ENCODE data around the gene ABLIM2.

ABLIM2 gene

DNA sequence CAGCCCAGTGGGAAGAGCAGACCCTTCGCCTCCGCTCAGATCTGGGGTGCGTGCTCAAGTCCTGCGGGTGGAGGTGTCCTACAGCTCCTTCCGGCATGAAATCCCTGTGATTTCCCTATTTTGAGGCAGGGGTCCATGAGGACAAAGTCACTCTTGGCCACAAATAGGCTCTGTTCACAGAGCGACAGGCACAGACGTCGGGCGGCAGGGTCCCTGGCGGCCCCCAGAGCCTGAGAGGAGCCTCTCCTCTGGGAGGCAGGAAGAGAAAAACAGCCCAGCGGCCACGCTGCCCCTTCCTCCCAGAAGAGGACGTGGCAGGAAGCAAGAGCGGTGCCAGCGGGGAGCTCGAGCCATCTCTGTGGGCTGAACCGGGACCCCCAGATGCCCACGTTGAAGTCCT lies 38.7 kb downstream of the ABLIM2 start:
- DNase-seq (ENCODE audit: low read depth): no peak

- no peak for DNase-seq (ENCODE audit: low read depth)
Observed at GRCh38 chr4:8118531-8118930, 40.1 kb downstream of the ABLIM2 start.

- DNase-seq (ENCODE audit: low read depth): no peak
Observed at GRCh38 chr4:8118035-8118434, 40.6 kb downstream of the ABLIM2 start.

DNA sequence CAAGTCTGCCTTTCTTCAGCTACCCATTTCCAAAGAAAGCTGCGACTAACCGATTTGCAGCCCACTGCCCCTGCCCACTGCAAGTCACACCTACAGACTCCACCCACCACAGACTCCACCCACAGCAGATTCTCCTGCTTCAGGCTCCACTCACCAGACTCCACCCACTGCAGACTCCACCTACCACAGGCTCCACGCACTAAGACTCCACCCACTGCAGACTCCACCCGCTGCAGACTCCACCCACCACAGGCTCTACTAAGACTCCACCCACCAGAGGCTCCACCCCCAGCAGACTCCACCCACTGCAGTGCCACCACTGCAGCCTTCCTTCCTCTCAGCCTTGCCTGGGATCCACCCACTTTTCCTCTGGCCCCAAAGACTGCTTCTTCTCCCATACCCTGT lies 41.3 kb downstream of the ABLIM2 start:
- no peak for DNase-seq (ENCODE audit: low read depth)

DNA sequence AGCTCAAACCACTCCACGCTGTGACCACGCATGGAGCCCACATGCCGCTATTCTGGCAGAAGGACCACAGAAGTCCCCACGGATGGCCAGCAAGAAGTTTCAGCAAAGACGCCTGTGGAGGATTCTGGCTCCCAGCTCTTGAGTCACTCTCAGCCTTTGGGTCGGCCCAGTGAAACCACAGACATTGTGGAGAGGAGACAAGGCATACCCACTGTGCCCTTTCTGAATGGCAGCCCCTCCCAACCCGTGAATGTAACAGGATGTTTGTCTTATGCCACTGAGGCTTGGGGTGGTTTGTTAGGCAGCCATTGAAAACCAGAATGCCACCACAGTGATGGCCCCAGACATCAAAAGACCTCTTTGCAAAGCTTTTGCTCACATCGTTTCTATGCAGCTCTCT lies 42.7 kb downstream of the ABLIM2 start:
- DNase-seq (ENCODE audit: low read depth): no peak

DNA sequence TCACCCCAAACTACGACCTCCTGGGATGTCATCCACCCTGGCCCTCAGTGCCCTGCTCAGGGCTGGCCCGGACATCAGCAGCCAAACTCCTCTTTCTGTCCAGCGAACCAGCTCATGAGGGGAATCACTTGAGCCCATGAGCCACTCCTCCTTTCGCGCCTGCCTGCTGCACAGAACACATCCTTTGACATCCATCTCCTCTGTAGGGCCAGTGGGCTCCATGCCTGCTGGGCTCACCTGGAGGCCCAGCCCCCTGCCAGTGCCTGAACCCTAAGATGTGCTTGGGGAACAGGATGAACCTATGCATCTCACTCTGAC lies 43.5 kb downstream of the ABLIM2 start:
- DNase-seq (ENCODE audit: low read depth): no peak

GRCh38 chr4:8114456-8115202 lies 44.0 kb downstream of the ABLIM2 start:
- no peak for DNase-seq (ENCODE audit: low read depth)

GRCh38 chr4:8113611-8114377 lies 44.8 kb downstream of the ABLIM2 start:
- DNase-seq (ENCODE audit: low read depth): no peak

- DNase-seq (ENCODE audit: low read depth): no peak
Observed at GRCh38 chr4:8112672-8113071, 45.9 kb downstream of the ABLIM2 start.

- DNase-seq (ENCODE audit: low read depth): no peak
Observed at GRCh38 chr4:8112036-8112576, 46.5 kb downstream of the ABLIM2 start.

GRCh38 chr4:8110071-8110986 lies 48.3 kb downstream of the ABLIM2 start:
- DNase-seq (ENCODE audit: low read depth): no peak

- no peak for DNase-seq (ENCODE audit: low read depth)
Observed at GRCh38 chr4:8109406-8110065, 49.1 kb downstream of the ABLIM2 start.

DNA sequence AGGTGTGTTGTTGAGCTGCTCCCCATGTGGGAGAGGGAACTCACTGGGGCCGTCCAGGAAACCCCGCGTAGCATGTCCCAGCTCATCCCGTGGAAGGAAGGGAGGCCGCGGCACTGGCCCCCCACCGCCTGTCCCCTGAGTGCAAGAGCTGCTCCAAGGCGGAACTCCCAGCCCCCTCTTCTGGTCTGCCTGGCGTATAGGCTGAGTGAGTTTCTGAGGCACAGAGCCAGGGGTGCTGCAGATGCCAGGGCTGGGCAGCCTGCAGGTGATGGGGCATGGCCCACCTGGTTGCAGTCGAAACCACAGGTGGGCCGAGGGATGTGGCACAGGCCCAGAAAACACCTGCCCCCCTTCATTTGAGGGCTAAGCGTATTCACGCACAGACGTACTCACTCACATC lies 49.6 kb downstream of the ABLIM2 start:
- DNase-seq (ENCODE audit: low read depth): no peak

DNA sequence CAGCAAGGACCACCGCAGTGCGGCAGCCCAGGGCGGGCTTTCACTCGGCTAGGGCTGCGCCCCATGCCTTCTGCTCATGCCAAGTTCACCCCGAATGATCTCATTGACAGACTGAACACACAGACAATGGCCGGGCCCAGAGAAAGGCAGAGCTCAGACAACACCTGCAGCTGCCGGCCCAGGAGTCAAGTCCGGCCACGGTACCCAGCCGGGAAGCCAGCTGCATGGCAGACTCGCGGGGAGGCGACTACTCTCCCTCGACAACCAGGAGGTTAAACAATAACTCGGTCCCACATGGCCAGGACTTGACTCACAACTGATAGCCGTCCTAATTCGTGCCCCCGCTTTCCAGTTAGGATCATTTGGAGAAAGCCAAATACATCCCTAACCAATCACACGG lies 50.4 kb downstream of the ABLIM2 start:
- no peak for DNase-seq (ENCODE audit: low read depth)

DNA sequence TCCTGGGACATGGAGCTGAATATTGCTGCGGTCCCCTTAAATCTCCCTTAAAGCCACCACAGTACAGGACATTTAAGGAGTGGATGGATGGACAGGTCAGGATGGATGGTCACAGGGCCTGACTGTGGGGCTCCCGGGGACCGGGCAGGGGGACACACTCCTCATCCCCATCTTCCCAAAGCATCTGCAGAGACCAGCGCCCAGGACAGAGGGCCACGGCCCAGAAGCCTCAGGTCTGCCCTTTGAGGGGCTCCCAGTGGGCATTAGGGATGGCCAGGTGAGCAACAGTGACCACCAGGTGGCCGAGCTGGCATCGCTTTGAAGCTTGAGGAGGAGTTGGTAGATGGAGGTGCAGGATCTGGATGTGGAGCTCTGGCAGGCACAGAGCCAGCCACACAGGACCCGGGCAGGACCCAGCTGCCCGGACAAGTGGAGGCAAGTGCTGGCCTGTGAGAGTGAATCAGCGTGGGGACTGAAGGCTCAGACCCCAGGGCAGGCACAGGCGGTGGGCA lies 51.4 kb downstream of the ABLIM2 start:
- no peak for DNase-seq (ENCODE audit: low read depth)

GRCh38 chr4:8106451-8107025 lies 52.1 kb downstream of the ABLIM2 start:
- DNase-seq (ENCODE audit: low read depth): no peak

DNA sequence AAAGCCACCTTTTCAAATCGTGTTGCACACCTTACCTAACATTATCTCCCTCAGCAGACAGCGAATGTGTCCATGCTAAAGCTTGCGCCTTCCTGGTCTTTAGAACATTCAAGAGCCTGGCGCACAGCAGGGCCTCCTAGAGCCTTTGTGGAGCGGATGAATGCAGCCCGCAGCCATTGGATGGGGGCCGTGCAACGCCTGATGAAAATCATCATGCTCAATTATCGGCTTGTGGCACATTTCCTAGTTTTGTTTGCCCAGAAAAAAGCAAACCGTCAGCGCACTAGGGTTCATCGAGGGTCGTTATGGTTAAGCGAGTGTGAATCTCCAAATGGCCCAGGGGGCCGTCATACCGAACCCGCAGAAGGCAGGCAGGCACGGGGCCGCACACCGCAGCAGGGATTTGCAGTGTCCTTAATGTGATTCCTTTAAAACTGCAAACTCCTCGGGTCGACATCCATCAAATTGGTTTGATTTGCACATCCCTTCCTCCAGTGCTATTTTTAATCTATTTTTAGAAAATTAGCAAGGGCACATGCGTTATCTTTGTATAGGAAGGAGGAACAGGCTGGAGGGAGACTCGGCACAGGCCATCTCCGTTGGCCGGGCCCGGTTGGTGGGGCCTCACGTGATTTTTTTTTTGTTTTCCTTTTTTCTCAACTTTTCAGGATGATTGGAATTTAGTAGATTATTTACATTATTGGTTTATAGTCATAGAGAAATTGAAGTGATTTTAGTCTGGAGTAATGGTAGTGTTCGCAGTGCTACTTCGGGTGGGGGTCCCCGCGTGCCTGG lies 53.1 kb downstream of the ABLIM2 start:
- no peak for DNase-seq (ENCODE audit: low read depth)

DNA sequence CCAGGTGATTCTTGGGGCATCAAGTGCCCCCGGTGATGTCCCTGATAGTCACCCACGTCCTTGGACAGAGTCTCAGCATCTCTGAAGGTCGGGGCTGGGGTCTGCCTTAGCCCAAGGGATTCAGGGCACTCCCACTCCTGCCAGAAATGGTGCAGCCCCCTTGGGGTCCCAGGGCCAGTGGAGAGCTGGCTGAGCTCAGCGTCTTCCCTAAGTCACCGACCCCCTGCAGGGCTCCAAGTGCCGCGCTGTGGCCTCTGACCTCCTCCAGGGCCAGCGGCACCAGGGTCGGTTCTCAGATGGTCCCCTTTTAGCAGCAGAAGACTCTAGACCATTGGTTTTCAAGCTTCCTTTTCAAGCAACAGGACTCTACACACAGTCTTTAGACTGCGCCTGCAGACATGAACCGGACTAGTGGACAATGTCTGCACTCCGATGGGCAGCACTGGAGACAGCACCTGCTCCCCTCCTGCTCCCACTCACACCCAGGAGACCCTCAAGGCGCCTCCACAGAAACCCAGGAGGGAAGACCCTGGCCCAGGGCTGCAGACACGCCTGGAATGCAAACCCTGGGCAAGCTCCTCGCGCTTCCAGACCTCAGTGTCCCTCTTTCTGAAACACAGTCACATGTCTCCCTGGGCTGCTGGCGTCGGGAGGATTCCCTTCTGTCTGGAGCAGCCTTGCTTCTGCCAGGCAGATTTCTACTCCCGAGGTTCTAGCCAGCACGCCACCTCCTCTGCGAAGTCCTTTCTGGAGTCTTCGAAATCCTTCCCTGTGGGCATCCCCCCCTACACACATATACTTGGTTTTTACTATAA lies 53.9 kb downstream of the ABLIM2 start:
- no peak for DNase-seq (ENCODE audit: low read depth)
